Esophagus squamous epithelium (tissue), 4 donors: Measurements from ENCODE around the gene RDM1.

ENCODE experiments used
- CTCF ChIP-seq, 6 experiments: fragments of 450-650 bp in 4 of 6; fragments of 200-600 bp in 2 of 6; sonication (generic) in 2 of 6; IDR thresholded peaks; one replicate each; pipeline ENCODE4 v1.5.1; 2016 to 2019; ENCODE audit warnings: antibody characterized with exemption in 6 of 6, mild to moderate bottlenecking in 4 of 6, moderate library complexity in 4 of 6
- POLR2A ChIP-seq, 4 donors: fragments of 450-650 bp; IDR thresholded peaks; one replicate each; pipeline ENCODE4 v1.6.1; 2017; ENCODE audit warnings: antibody characterized with exemption in 4 of 4, mild to moderate bottlenecking in 4 of 4, moderate library complexity in 3 of 4

- TF ChIP-seq POLR2A (IDR thresholded peaks at IDR 0.05) (no peak), CTCF (IDR thresholded peaks at IDR 0.05) (no peak)
These were observed 39.8 kb downstream of the RDM1 start for GRCh38 chr17:35890774-35891155.
